ENCODE measurements around the gene GLS. TPM values are rescaled to one million over a fixed set of nuclear protein-coding genes. Genes with fewer than 3 reads are reported as not detected.

Gene GLS
- total RNA-seq, 2 donors from 2014 or later, result 47.2 to 99.3 TPM

DNA sequence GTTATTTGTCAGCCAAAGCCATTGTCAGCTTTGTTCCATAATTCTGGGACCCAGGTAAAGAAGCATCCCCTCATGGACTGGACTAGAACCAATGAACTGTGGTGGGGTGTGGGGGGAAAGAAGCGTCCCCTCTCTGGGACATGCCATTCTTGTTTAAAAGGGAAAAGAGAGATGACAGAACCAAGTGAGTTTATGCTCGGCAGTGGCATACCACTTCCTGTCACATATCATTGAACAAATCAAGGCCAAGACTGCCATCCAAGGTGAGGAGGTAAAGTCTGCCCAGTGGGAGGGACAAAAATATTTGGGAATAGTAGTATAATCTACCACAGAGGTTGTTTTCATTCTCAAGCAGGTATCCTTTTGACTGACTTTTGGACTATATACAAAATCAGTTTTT, 4.7 kb upstream of the GLS start:
- Mint-ChIP-seq H3K27me3 (ENCODE audit: insufficient read depth) (no peaks in the 10 kb centered on the region), H3K27ac (no peak overlapping the region), H3K4me1 (peaks cover 2% of the 10 kb centered on the region), H3K36me3 (ENCODE audit: low read depth) (peaks cover 5% of the 10 kb centered on the region), H3K4me3 (no peak overlapping the region), H3K9me3 (peaks cover 19% of the 10 kb centered on the region)
- Histone ChIP-seq H3K4me1 (ENCODE audit: control insufficient read depth, insufficient read depth, low read length) (no peaks in the 10 kb centered on the region), H3K27me3 (ENCODE audit: control insufficient read depth, insufficient read depth, low read length, poor library complexity, severe bottlenecking) (no peaks in the 10 kb centered on the region), H3K36me3 (ENCODE audit: control insufficient read depth, insufficient read depth, low read length) (no peaks in the 10 kb centered on the region), H3K27ac (ENCODE audit: low read depth, low read length) (no peak overlapping the region), H3K9ac (ENCODE audit: extremely low read depth, low read length, poor library complexity, severe bottlenecking) (no peak overlapping the region), H3K4me3 (ENCODE audit: low read length) (no peak overlapping the region), H3K9me3 (ENCODE audit: control insufficient read depth, low read length) (no peaks in the 10 kb centered on the region)
- DNase-seq, result no peak
- TF ChIP-seq, protein P1, sequence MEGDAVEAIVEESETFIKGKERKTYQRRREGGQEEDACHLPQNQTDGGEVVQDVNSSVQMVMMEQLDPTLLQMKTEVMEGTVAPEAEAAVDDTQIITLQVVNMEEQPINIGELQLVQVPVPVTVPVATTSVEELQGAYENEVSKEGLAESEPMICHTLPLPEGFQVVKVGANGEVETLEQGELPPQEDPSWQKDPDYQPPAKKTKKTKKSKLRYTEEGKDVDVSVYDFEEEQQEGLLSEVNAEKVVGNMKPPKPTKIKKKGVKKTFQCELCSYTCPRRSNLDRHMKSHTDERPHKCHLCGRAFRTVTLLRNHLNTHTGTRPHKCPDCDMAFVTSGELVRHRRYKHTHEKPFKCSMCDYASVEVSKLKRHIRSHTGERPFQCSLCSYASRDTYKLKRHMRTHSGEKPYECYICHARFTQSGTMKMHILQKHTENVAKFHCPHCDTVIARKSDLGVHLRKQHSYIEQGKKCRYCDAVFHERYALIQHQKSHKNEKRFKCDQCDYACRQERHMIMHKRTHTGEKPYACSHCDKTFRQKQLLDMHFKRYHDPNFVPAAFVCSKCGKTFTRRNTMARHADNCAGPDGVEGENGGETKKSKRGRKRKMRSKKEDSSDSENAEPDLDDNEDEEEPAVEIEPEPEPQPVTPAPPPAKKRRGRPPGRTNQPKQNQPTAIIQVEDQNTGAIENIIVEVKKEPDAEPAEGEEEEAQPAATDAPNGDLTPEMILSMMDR (conservative IDR thresholded peaks at IDR 0.05), result no peak
- 86% methylated on average over 1 of the region's 2 CpGs; no CpG with 5 or more reads in 1 of the 2 experiments for WGBS, 2 experiments (ENCODE audit: insufficient coverage in 1 of 2, insufficient read length in 1 of 2)

DNA sequence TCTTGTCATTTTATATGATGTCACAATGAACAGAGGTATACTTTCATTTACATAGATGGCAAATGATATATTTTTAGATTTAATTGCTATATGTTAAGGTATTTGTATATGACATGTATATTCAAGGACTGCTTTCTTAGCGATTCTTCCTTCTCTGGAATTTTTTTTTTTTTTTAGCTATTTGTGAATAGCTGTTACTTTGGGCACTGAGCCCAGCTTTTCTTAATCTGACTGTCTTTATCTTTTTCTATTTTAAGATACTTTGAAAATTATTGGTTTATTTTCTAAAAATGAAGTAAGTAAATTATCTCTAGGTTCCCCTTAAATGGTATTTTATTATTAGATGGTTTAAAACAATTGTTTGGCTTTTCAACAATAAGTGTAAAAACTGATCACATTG, 4.0 kb upstream of the GLS start:
- no peaks in the 10 kb centered on the region for H3K27me3 ChIP-seq (ENCODE audit: control insufficient read depth, insufficient read depth, low read length, poor library complexity, severe bottlenecking)
- no peaks in the 10 kb centered on the region for H3K36me3 ChIP-seq (ENCODE audit: control insufficient read depth, insufficient read depth, low read length)
- H3K27ac ChIP-seq (ENCODE audit: low read depth, low read length), result no peak overlapping the region
- Mint-ChIP-seq H3K9me3 (peaks cover 12% of the 10 kb centered on the region), H3K27ac (no peak overlapping the region), H3K4me1 (peaks cover 2% of the 10 kb centered on the region), H3K4me3 (no peak overlapping the region), H3K27me3 (ENCODE audit: insufficient read depth) (no peaks in the 10 kb centered on the region), H3K36me3 (ENCODE audit: low read depth) (peaks cover under 1% of the 10 kb centered on the region)
- H3K4me1 ChIP-seq (ENCODE audit: control insufficient read depth, insufficient read depth, low read length), result no peaks in the 10 kb centered on the region
- H3K9ac ChIP-seq (ENCODE audit: extremely low read depth, low read length, poor library complexity, severe bottlenecking), result no peak overlapping the region
- WGBS, 2 experiments (ENCODE audit: insufficient coverage in 1 of 2, insufficient read length in 1 of 2), result 100% methylated on average over 1 of the region's 1 CpG; no CpG with 5 or more reads in 1 of the 2 experiments
- no peak overlapping the region for H3K4me3 ChIP-seq (ENCODE audit: low read length)
- no peak for DNase-seq
- H3K9me3 ChIP-seq (ENCODE audit: control insufficient read depth, low read length), result no peaks in the 10 kb centered on the region
- TF ChIP-seq, protein P1 (conservative IDR thresholded peaks at IDR 0.05), result no peak

DNA sequence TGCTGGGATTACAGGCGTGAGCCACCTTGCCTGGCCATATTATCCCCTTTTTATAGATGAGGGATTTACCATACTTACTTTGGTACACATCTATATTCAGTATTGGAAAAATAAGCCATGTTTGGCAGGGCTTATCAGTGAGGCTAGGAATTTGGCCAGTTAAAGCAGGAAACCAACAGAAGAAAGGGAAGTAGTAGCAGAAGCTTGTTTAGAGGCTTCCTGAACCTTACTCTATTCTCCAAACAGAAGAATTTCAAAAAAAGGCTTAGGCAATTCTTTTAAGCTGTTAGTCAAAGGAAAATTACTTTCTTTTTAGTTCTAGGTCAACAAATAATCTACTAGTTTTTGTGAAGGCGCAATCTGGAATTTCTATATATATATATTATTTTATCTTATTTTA, 3.2 kb upstream of the GLS start:
- no peaks in the 10 kb centered on the region for H3K27me3 ChIP-seq (ENCODE audit: control insufficient read depth, insufficient read depth, low read length, poor library complexity, severe bottlenecking)
- no peaks in the 10 kb centered on the region for H3K4me1 ChIP-seq (ENCODE audit: control insufficient read depth, insufficient read depth, low read length)
- WGBS, 2 experiments (ENCODE audit: insufficient coverage in 1 of 2, insufficient read length in 1 of 2), result 90% methylated on average over 1 of the region's 2 CpGs; no CpG with 5 or more reads in 1 of the 2 experiments
- Mint-ChIP-seq H3K9me3 (peaks cover 5% of the 10 kb centered on the region), H3K27me3 (ENCODE audit: insufficient read depth) (no peaks in the 10 kb centered on the region), H3K4me1 (peaks cover 4% of the 10 kb centered on the region), H3K4me3 (no peak overlapping the region), H3K36me3 (ENCODE audit: low read depth) (no peaks in the 10 kb centered on the region), H3K27ac (no peak overlapping the region)
- DNase-seq, result no peak
- no peak overlapping the region for H3K27ac ChIP-seq (ENCODE audit: low read depth, low read length)
- no peaks in the 10 kb centered on the region for H3K36me3 ChIP-seq (ENCODE audit: control insufficient read depth, insufficient read depth, low read length)
- TF ChIP-seq, protein P1 (conservative IDR thresholded peaks at IDR 0.05), result no peak
- no peaks in the 10 kb centered on the region for H3K9me3 ChIP-seq (ENCODE audit: control insufficient read depth, low read length)
- no peak overlapping the region for H3K4me3 ChIP-seq (ENCODE audit: low read length)
- no peak overlapping the region for H3K9ac ChIP-seq (ENCODE audit: extremely low read depth, low read length, poor library complexity, severe bottlenecking)

Data from endodermal cell (in vitro differentiated cells).